Ureter (tissue), 1 donor: ENCODE data around the gene ETV3L. TPM values are rescaled to one million over a fixed set of nuclear protein-coding genes. Genes with fewer than 3 reads are reported as not detected.

Experiments
- DNase-seq: peaks from one replicate; pipeline ENCODE4 v3.0.0-alpha.2; 2020; ENCODE audit warnings: low spot score
- total RNA-seq: library from RNA; stranded (reverse); gene quantifications from one replicate; pipeline ENCODE4 v1.2.4, GENCODE V29; 2023
- donor health status: DM: yes; HTN: yes; CAD: no.

Gene ETV3L
- total RNA-seq, 1 donor from 2014 or later, result not detected

GRCh38 chr1:157132111-157132510 is 32.5 kb upstream of the ETV3L start:
- DNase-seq, result no peak

GRCh38 chr1:157131281-157131680 is 31.7 kb upstream of the ETV3L start:
- no peak for DNase-seq

DNA sequence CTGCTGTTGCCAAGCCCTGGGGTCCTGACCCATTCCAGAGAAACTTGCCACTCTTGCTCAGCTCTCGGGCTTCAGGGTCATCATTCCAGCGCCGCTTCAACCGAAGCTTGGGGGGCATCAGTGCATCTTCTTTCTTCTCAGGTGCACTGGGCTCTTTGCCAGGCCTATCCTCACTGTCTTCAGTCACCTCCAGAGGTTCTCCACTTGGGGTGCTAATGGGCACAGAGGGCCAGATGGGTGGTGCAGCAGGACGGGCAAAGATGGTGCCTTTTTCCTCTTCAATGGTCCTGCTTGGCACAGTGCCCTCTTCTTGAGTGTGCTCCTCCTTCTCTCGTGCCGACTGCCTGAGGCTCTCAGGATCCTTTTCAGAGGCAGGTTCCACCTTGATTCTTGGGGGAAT is 25.2 kb upstream of the ETV3L start:
- no peak for DNase-seq

DNA sequence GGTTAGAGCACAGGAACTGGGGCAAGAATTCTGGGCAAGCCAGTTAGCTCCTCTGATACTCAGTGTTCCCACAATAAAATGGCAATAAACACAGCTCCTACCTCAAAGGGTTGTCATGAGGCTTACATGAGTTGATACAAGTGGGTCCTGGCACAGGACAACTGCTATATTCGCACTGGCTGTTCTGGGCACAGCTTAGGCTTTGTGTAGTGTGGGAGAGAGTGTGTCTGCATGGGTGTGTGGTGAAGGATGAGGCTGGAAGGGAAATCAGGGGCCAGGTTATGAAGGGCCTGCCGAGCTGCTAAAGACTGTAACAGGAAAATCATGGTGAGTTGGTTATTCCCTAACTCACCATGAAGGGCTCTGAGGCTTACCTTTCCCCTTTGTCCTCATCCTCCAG is 19.8 kb upstream of the ETV3L start:
- DNase-seq, result no peak

DNA sequence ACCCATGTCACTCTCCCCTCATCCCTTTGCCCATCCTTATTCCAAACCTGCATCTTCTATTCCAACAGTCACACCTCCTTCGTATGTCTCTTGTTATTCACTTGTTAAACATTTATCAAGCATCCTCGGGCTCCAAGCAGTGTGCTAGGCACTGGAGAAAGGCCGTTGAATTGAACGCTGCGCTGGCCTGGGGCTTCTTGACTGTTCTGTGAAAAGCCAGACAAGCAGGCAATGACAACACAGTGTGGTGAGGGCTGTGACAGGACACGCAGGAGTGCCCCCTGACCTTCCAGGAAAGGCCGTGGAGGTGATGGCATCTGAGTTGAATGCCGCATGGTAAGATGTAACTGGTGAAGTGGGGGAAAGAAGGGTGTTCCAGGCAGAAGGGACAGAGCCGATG is 19.4 kb upstream of the ETV3L start:
- no peak for DNase-seq

DNA sequence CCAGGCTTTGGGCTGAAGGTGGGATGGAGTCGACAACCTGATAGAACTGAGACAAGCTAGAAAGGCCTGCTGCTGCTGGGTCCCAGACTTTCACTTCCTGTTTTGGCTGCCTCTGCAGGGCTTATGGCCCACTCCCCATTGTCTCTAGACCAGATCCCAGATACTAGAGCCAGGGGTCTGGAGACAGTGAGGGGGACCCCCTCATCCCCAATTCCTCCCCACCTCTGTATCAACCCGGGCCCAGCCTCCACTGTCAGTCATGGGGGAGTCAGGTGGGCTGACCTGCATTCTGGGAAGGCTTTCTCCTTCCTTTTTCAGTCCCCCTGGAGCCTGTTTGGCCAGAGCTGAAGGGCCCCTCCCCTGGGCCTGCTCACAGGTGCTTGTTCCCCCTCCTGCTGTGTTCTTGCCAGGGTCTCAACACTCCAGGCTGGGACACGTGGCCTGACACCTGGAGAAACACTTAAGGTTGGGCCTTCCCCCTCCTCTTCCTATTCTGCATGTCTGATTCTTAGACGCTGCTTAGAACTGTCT is 18.0 kb upstream of the ETV3L start:
- no peak for DNase-seq

GRCh38 chr1:157116737-157117103 is 17.1 kb upstream of the ETV3L start:
- DNase-seq, result no peak

DNA sequence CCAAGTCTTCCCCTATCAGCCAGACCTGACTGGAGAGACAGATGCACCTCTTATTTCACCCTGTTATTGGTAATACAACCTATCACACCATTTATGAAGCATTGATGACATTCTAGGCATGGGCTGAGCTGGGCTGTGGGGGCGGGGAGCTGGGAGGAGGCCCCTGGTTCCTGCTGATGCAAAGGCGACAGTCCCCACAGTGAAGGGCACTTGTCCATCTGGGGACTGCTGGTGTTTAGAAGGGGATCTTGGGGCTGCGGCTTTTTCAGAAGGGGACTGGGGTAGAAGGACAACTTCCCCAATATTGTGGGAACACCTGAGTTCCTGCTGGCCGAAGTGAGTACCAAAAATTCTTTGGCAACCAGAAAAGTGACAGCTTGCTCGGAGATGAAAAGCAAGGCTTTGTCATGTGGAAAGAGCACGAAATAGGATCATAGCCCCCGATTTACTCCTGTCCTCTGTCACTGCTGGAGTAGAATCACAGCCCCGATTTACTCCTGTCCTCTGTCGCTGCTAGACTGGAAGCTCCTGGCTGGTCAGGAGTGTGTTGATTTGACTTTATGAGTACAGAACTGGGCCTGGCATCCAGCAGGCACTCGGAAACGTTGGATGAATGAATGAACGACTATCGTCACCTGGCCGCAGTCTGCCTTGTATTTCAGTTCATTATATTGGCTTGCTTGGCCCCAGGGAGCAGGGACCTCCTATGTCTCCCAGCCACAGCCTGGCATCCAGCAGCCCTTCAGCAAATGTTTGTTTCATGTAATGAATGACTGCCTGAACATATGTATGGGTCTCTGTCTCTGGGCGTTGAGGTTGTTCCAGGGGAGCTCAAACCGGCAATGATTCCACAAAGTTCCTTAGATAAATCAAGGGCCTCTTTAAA is 16.5 kb upstream of the ETV3L start:
- DNase-seq, result no peak

GRCh38 chr1:157115429-157115838 is 15.8 kb upstream of the ETV3L start:
- no peak for DNase-seq

DNA sequence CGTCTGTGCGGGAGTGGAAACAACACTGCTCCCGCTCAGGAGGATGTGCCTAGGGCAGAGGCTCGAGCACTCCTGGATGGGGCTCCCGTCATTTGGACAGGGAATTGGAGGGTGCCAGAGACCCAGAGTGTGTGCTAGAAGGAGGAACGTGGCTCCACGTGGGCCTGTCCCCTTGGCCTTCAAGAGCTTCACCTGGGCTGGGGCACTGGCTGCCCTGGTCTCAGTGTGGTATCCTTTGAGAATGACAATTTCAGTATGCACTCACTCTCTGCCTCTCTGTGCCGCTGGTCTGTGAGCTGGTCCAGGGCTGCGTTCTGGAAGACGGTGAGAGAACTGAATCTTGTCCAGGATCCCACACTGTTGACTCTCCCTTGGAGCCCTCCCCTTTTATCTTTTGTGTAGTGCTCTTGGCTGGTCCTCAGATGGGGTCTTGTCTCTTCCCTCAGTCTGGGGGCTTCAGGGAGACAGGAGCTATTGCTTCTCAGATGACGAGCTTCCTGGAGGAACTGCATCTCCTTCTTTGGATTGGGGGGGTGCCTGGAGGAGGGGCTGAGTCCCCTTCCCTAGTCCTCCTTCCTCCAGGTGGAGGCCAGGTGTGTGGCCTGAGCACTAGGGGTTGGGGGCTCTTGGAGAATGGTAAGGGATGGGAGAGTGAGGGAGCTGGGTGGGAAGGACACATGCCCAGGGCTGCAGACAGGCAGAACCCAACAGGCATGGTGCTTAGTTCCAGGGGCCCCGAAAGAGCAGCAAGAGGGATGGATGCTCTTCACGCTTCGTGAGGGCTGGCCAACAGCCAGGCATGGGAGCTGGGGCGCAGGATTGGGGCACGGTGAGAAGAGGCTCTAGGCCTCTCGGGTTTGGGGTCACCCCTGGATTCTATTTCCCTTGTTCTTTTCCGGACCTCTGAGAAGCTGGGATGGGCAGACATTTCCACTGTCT is 14.8 kb upstream of the ETV3L start:
- DNase-seq, result no peak

DNA sequence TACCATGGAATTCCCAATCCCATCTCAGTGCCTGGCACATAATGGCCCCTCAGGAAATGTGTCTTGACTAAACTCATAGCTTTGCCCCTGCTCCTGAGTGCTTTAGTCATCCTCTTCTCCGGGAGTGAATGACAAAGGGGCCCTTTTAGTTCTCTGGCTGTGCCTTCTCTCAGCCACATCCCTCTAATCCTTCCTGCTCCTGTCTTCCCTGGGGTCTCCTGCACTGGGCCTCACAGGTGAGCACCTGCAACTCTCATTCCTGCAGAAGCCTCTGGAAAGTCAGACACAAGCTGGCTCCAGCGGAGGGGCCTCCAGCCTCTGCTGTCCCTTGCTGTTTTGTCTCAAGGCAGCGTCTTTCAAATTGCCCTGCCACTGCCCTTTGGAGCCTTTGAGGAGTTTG is 14.0 kb upstream of the ETV3L start:
- DNase-seq, result no peak

GRCh38 chr1:157113106-157113505 is 13.5 kb upstream of the ETV3L start:
- no peak for DNase-seq

DNA sequence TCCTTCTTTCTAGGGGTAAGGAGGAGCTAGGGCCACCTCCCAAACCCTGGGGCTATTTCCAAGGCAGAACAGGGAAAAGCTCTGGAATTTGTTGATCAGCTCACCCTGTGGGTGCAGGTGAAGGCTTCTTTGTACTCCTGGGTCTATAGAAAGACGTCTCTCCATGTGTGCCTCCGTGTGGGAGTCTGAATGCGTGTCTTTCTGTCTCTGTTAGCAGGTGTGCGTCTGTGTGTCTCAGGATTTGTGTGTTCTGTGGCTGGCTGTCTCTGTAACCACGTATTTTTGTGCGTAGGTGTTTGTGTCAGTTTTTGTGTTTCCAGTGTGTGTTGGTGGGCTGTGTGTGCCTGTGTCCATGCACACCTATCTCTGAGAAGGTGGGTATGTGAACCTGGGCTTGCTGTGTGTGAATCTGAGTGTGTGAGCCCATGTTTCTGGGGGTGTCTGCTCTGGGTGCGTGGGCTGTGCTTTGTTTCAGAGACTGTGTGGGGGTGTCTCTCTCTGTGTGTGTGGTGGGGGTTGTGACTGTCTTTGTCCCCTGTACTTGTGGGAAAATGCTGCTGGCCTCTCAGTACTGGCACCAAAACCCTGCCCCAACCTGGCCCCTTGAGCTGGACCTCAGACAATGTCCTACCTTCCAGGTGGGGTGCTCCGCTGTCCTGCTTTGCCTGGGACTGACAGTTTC is 12.7 kb upstream of the ETV3L start:
- no peak for DNase-seq

DNA sequence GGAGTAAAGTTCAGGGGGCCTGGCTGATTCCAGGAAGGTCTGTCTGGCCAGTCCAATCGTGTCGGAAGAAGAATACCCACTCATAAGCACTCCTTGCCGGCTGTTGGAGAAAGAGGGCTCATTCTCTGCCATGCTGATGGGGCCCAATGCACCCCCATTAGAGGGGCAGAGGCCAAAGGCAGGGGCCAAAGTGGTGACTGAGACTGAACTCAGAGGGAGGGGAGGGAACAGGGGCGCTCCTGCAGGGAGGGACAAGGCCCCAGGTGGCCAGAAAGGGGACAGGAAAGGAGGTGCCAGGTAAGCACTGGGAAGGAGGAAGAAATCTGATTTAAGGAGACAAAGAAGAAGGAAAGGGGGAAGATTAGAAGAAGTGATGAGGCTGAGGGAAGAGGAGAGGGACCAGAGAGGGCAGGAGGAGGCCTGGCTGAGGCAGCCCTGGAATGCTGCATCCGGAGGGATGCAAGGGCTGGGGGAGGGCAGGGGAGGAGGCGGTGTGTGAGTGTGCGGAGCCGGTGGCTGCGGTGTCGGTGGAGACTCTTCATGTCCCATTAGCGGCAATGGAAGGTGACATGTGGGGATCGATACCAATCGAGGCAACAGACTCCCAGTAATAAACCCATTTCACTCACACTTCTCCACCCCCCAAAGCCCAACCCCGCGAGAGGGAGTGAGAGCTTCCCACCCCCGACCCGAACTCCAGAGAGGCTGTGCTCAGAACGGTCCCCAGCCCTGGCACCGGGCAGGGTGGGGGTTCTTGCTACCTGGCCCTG is 12.0 kb upstream of the ETV3L start:
- DNase-seq, result no peak

GRCh38 chr1:157110686-157111085 is 11.1 kb upstream of the ETV3L start:
- DNase-seq, result no peak

- DNase-seq, result no peak
Measured at GRCh38 chr1:157110003-157110402, 10.4 kb upstream of the ETV3L start.

- DNase-seq, result no peak
Measured at GRCh38 chr1:157108448-157108847, 8.8 kb upstream of the ETV3L start.

DNA sequence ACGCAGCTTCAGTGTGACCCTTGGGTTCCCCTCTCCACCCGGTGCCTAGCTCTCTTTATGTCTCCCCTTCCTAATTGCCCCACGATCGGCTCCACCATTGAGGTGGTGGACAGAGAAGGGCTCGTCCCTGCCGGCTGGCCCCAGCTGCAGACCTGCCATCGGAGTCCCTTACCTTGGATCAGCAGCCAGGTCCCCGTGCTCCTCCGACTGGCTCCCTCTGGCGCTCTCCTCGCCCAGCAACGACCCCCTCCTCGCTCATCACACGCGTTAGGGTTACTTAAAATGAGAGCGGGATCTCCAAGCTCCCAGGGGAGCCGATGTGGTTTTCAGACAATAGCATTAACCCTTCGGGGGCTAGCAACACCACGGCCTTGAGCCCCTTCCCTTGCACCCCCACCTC is 8.1 kb upstream of the ETV3L start:
- DNase-seq, result no peak

DNA sequence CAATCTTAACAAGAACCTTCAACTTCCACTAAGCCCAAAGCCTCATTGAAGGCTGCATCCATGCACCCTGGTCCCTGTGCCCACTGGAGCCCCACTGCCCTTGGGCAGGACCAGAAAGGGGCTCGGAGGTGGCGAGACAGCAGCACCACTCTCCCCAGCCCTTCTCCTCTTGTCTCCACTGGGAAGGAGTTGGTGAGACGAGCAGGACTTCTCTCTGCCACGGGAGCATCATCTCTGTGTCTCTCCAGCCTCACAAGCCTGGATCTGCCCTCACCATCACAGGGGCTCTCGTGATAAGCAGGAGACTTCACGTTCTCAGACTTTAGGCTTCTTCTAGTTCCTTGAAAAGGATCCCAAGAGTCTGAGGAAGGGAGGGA is 7.2 kb upstream of the ETV3L start:
- DNase-seq, result no peak

DNA sequence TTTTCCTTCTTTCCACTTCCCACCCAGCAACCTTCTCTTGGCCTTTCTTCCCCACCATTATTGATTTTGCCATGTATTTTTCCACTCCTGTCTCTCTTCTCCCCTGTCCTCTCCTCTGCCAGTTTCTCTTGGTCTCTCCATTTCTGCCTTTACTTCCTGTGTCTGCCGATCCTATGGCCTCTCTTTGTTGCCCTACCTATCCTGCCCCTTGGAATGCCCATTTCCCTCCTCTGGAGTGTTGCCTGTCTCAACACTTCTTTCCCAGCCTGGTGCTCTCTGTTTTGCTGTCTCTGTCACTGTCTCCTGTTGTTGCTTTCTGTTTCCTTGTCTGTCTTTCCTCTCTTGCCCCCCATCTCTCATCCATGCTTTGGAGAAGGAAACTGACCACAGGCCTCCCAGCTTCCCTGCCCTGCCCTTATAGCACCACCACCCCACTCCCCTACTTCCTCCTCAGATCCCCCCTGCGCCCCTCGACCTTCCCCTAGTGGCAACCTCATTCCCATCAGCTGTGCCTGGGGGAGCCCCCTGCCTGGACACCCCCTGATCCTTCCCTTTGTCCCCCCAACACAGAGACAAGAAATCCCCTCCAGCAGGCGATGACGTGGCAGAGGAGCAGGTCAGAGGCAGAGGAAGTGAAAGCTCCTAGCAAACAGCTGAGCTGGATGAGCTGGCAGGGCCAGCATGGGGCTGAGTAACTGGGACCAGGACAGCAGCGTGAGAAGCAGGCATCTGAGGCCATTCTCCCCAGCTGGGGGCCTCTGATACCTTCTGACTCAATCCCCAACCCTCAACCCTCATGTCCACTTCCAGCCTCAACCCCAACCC is 6.6 kb upstream of the ETV3L start:
- DNase-seq, result peak; percentile 57
